Measurements from ENCODE around the gene FAM20C.
"Not testable (repeated sequence)": the region's sequence is repeated elsewhere in the genome, so short reads cannot be mapped to it uniquely, and the experiment has no call there.

The FAM20C gene

GRCh38 chr7:230274-230673 is 37.9 kb downstream of the FAM20C start:
- DNase-seq: no peak

DNA sequence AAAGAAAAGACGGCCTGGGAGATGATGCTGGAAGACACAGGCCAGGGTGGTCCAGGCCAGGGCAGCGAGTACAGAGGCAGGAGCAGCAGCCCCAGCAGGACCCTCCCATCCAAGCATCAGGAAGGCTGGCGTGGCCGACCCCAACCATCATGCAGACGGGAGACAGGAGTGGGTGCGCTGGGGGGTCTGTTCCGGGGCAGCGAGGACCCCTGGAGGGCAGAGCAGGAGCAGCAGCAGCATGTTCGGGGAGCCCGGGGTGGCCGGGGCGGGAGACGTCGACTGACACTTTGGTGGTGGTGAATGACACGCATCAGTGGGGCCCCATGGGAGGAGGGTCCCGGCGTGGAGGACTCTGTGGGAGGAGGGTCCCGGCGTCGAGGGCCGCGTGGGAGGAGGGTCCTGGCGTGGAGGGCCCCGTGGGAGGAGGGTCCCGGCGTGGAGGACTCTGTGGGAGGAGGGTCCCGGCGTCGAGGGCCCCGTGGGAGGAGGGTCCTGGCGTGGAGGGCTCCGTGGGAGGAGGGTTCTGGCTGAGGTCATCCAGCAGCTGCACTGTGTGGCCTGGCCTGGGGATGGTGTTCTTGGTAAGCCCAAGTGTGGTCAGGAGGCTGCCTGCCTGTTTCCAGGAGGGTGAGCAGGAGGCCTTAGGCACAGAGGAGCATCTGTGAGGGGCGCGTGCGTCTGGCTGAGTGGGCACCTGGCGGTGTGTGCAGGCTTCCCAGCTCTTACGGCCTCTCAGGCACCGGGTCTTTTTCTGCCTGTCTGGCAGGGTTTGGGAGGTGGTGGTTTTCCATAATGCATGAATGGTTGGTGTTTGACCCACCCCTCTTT is 38.9 kb downstream of the FAM20C start:
- no peak for DNase-seq

DNA sequence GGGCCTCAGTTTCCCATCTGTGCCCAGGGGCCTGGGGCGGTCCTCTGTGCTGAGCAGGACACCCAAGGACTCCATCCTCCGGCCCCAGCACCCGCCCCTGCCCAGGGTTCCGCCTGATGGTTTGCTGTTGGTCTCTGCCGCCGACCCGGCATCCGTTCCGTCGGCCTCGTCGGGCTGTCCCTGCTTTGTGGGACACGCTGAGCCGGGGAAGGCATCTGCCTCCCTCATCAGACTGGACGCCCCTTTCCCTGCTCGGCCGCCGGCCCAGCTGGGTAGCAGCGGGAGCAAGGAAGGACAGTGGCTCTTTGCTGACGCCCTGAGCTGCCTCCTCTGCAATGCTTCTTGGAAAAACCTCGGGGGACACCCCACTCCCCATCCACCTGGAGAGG is 39.5 kb downstream of the FAM20C start:
- no peak for DNase-seq

DNA sequence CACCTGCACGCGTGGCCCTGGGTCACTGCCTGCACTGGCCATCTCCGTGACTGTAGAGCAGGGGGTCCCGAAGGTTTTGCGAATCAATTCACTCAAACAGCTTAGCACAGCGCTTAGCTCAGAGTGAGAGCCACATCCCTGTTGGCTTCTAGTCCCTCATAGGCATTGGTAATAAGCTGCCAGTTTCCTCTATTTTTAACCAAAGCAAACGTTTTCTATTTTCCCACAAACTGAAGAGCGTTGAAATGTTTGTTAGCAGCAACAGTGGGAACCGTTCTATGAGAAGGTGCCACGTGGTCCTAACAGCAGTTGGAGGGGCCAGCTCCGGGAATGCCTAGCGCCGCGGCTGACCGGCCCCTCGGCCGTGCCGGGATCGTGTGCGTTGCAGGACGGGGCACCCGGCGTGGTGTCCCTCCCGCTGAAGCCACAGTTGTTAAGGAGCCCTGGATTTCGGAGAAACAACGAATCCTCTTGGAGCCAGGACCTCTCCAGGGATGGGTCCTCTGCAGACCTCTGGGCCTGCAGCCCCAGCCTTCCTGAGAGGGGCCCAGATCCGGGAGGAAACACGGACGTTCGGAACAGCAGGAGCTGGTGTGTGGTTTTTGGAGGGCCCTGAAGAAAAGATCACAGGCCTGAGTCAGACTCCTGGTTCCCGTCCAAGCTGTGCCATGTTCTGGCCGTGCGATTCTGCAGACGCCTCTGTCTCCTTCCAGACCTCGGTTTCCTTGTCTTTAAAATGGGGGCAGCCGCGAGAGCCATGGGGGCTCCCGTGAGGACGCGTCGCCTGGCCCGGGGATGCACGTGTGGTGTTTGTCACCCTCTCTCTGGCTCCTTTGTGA is 40.3 kb downstream of the FAM20C start:
- DNase-seq: no peak

DNA sequence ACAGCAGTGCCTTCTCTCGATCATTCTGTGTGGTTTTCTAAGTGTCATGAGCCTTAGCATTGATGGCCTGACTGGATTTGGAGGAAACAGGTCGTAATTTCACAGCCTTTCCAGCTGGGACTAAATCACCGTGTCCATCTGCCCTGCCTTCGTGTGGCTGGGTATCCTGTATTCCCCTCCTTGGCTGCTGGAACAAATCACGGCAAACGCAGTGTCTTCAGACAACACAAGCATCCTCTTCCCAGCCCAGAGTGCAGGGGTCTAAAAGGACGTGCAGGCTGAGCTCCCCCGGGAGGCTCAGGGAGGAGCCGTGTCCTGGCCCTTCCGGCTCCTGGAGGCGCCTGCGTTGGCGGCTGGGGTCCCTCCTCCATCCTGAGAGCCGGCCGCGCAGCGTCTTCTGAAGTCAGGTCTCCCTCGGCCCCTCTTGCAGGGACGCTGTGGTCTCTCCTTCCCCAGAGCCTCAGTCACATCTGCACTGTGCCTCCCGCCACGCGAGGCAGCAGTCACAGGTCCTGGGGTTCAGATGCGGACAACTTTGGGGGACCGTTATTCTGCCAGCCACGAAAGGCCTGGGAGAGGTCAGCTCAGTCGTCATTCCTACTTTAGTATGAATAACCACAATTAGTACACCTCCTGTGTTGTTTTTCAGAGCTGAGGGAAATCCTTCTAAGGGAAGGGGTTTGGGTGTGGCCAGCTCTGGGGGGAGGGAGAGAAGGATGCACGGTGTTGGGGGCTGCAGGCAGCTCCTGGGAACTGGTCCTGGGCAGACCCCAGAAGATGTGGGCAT is 41.1 kb downstream of the FAM20C start:
- no peak for DNase-seq

DNA sequence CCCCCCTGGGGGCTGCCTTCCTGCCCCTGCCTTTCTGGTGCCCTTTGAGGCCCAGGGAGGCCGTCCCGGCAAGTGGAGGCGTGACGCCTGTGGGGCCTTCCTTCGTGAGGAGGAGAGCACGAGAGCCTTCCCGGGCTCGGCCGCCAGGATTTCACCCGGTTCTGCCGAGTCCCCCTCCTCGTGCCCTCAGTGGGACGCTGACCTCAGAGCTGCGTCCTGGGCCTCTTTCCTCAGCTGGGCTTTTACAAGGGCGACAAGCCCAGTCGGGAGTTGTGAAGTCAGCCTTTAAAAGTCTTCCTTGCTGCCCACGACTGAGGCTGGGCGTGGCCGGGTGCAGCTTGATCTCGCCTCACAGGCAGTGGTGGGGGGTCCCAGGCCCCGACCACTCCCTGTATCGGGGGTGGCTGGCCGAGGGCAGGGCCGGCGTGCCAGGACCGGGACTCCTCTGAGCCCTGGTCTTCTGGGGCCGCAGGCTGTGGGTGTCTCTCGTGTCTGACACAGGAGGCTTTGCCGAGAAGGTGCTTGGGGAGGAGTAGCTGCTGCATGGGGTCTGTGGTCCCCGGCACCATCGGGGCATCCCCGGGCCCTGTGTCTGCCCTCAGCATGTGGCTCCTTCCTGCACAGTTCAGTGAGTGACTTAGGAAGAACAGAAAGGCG is 41.8 kb downstream of the FAM20C start:
- DNase-seq: no peak

DNA sequence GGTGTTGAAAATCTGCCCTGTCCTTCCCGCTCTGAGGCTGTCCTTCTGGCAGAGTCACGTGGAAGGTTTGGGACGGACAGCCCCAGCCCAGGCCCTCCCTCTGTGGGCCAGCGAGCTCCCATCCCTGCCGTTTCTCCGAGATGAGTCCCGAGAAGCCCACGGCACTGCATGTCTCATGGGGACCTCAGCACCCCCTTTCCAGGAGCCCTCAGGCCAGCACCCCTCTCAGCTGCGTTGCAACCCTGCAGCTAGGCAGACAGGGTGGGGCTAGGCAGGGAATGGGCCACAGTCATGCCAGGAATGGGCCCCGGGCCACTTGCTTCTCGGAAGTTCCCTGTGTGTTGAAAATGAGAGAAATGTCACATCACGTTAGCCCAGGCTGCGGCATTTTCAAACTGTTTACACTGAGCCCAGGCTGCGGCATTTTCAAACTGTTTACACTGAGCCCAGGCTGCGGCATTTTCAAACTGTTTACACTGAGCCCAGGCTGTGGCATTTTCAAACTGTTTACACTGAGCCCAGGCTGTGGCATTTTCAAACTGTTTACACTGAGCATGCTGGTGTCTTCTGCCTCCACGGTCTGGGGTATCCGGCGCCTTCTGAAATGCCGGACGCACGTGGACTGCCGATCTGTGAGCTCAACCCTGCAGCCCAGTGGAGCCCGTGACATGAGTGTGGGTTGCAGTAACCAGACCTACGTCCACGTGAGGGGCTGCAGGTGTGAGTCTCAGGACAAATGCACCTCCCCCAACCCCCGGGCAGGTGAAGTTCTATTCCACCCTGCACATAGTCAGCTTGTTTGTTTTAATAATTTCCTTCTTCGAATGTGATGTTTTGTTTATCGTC is 42.6 kb downstream of the FAM20C start:
- no peak for DNase-seq

DNA sequence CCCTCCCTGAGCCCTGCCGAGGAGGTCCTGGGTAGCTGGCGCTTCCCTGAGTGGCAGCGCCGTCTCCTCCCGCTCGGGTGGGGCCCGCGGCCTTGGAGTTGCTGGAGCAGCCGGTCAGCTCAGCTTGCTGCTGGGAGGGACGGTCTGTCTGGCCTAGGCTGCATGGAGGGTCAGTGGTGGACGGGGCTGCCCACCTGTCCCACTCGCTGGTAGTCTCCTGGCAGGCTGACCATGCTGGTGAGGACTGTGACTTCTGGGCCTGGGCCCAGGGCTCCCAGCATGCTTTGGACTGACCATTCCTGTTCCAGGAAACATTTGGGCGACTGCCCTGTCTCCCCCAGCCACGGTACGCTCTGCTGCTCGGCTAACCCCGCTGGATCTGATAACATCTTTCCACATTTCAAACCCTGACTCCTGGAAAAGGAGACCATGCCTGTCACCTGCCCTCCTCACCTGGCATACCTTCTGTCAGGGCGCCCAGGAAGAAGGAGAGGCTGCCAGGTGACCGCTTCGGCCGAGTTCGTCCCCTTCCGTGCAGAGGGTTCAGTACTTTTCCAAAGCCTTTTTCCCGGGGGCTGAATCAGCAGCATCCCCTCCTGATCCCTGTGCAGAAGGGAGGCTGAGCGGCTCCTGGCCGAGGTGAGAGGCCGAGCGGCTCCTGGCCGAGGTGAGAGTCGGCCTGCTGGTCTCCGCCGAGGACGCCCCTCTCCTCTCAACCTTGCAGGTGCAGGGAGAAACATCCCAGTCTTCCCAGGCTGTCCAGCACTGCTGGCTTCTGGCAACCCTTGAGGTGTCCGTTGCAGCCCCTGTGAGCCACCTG is 43.4 kb downstream of the FAM20C start:
- no peak for DNase-seq

GRCh38 chr7:236967-237366 is 44.6 kb downstream of the FAM20C start:
- DNase-seq: no peak

GRCh38 chr7:237385-237784 is 45.0 kb downstream of the FAM20C start:
- no peak for DNase-seq

- no peak for DNase-seq
Observed at GRCh38 chr7:240146-240676, 47.8 kb downstream of the FAM20C start.

DNA sequence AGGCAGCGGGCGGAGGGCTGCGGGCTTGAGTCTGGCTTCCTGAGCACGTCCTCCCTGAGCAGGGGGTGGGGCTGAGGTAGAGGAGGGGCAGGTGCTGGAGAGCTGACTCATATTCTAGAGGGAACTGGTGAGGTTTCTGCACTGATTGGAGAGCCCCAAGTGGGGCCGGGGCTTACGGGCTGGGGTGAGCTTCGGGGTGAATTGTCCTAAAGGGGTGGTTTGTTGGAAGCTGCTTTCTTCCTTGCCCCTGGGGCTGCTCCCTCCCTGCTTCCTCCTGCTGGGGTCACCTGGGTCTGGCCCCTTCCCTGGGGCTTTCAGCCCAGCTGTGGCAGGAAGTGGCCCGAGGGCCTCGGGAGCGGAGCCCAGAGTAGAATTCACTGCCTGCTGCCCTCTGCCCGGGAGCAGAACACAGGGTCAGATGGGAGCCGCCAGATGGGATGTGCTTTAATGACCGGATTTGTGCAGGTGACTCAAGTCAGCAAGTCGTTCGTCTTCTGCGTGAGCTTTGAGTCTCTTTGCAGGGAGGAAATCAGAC is 48.6 kb downstream of the FAM20C start:
- DNase-seq: no peak

- DNase-seq: no peak
Observed at GRCh38 chr7:241513-241912, 49.1 kb downstream of the FAM20C start.

- DNase-seq: not testable (repeated sequence)
Observed at GRCh38 chr7:242826-243579, 50.6 kb downstream of the FAM20C start.

DNA sequence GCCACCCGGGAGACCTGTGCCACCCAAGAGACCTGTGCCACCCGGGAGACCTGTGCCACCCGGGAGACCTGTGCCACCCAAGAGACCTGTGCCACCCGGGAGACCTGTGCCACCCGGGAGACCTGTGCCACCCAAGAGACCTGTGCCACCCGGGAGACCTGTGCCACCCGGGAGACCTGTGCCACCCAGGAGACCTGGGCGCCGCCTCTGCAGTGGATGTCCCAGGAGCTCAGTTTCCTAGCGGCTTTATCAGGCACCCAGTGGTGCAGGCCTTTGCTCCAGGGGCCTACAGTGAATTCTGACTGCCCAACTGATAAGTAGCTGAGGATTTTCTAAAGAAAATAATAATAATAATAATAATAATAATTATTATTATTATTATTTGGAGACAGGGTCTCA is 51.2 kb downstream of the FAM20C start:
- not testable (repeated sequence) for DNase-seq

DNA sequence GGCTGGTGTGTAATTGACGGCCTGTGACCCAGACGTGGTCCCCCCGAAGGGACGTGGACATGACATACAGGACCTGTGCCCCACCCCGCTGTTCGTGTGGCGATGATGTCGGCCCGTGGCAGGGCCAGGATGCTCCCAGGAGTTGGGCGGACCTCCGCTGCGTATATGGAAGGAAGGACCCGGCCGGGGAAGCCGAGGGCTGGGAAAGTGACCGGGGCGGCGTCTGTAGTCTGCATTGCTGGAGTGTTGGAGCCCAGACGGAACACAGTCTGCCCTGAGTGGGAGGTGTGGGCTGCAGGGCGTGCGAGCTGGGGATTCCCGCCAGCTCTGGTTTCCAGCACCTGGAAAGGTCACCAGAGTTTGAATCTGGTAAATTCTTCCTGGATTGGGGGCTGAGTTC is 52.6 kb downstream of the FAM20C start:
- DNase-seq: no peak

- DNase-seq: no peak
Observed at GRCh38 chr7:245574-246295, 53.4 kb downstream of the FAM20C start.

GRCh38 chr7:246451-246850 is 54.1 kb downstream of the FAM20C start:
- DNase-seq: no peak

DNA sequence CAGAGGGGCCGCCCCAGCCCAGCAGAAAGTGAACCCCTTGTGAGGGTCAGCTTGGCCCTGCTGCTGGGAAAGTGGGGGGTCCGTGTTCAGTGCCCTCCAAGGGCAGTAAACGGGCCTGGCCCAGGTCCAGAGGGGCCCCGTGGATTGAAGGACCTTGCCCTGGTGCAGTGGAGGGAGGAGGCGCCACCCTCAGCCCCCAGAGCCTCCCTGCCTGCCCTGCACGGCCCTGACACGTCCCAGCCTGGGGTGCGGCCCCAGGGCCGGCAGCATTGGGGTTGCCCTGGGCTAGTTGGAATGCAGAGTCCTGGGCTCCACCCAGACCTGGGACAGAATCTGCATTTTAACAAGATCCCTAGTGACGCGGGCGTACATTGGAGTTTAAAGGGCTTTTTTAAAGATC is 54.8 kb downstream of the FAM20C start:
- DNase-seq: no peak
